ENCODE data around the gene DIP2C. TPM values are rescaled to one million over a fixed set of nuclear protein-coding genes. Genes with fewer than 3 reads are reported as not detected.
A peak's percentile ranks its signal among the peaks of the same experiment; 100 is the strongest.

DIP2C gene
- total RNA-seq, 2 donors from 2014 or later, result 13.0 to 13.7 TPM

GRCh38 chr10:516764-517163, 172.7 kb downstream of the DIP2C start:
- peaks cover 5% of the 10 kb centered on the region for H3K4me1 ChIP-seq (ENCODE audit: control insufficient read depth, insufficient read depth, low read length)
- Mint-ChIP-seq H3K27me3 (ENCODE audit: insufficient read depth) (no peaks in the 10 kb centered on the region), H3K36me3 (ENCODE audit: low read depth) (no peaks in the 10 kb centered on the region), H3K4me3 (no peak overlapping the region), H3K4me1 (peaks cover 9% of the 10 kb centered on the region), H3K27ac (no peak overlapping the region), H3K9me3 (no peaks in the 10 kb centered on the region)
- no peaks in the 10 kb centered on the region for H3K36me3 ChIP-seq (ENCODE audit: control insufficient read depth, insufficient read depth, low read length)
- no peaks in the 10 kb centered on the region for H3K27me3 ChIP-seq (ENCODE audit: control insufficient read depth, insufficient read depth, low read length, poor library complexity, severe bottlenecking)
- H3K27ac ChIP-seq (ENCODE audit: low read depth, low read length), result peak overlapping the region; percentile 72
- no peaks in the 10 kb centered on the region for H3K9me3 ChIP-seq (ENCODE audit: control insufficient read depth, low read length)
- TF ChIP-seq CTCF (conservative IDR thresholded peaks at IDR 0.05), result no peak
- H3K9ac ChIP-seq (ENCODE audit: extremely low read depth, low read length, poor library complexity, severe bottlenecking), result no peak overlapping the region
- DNase-seq, result no peak
- H3K4me3 ChIP-seq (ENCODE audit: low read length), result no peak overlapping the region
- 85 to 90% methylated on average over 5 to 9 of the region's 10 CpGs for WGBS, 2 experiments (ENCODE audit: insufficient coverage in 1 of 2, insufficient read length in 1 of 2)

GRCh38 chr10:515674-516073, 173.8 kb downstream of the DIP2C start:
- no peak for TF ChIP-seq CTCF (conservative IDR thresholded peaks at IDR 0.05)
- peaks cover 4% of the 10 kb centered on the region for H3K27me3 Mint-ChIP-seq (ENCODE audit: insufficient read depth)
- H3K4me1 Mint-ChIP-seq, result peaks cover 19% of the 10 kb centered on the region
- DNase-seq, result no peak
- no peak overlapping the region for H3K27ac Mint-ChIP-seq
- Histone ChIP-seq H3K27me3 (ENCODE audit: control insufficient read depth, insufficient read depth, low read length, poor library complexity, severe bottlenecking) (peaks cover under 1% of the 10 kb centered on the region), H3K9ac (ENCODE audit: extremely low read depth, low read length, poor library complexity, severe bottlenecking) (no peak overlapping the region), H3K27ac (ENCODE audit: low read depth, low read length) (no peak overlapping the region), H3K9me3 (ENCODE audit: control insufficient read depth, low read length) (no peaks in the 10 kb centered on the region), H3K4me3 (ENCODE audit: low read length) (no peak overlapping the region), H3K36me3 (ENCODE audit: control insufficient read depth, insufficient read depth, low read length) (no peaks in the 10 kb centered on the region), H3K4me1 (ENCODE audit: control insufficient read depth, insufficient read depth, low read length) (peaks cover 12% of the 10 kb centered on the region)
- 64 to 65% methylated on average over 4 to 8 of the region's 8 CpGs for WGBS, 2 experiments (ENCODE audit: insufficient coverage in 1 of 2, insufficient read length in 1 of 2)
- no peaks in the 10 kb centered on the region for H3K9me3 Mint-ChIP-seq
- no peaks in the 10 kb centered on the region for H3K36me3 Mint-ChIP-seq (ENCODE audit: low read depth)
- H3K4me3 Mint-ChIP-seq, result no peak overlapping the region

DNA sequence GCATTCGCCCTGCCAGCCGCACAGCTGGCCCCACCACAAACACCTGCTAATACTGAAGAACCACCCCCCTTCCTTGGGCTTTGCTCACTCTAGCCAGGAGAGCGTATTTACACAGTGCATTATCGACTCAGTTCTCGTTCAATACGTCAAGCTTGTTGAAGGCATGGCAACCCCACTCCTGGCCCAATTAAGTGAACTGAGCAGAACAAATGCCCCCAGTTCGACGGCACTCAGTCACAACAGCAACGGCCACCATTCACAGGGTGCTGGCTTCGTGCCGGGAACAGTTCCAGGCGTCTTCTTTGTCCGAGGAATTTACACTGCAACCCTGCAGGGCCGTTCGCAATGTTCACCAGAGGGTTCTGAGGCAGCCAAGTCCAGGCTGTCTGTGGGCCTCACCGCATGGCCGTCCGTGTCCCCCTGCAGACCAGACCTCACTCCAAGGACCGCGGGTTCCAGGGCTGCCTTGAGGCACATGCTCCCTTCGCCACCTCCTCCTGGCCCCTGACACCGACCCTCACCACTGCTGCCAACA, 175.3 kb downstream of the DIP2C start:
- no peaks in the 10 kb centered on the region for H3K9me3 Mint-ChIP-seq
- H3K4me3 ChIP-seq (ENCODE audit: low read length), result no peak overlapping the region
- no peaks in the 10 kb centered on the region for H3K36me3 ChIP-seq (ENCODE audit: control insufficient read depth, insufficient read depth, low read length)
- H3K36me3 Mint-ChIP-seq (ENCODE audit: low read depth), result no peaks in the 10 kb centered on the region
- no peak overlapping the region for H3K27ac Mint-ChIP-seq
- H3K9me3 ChIP-seq (ENCODE audit: control insufficient read depth, low read length), result no peaks in the 10 kb centered on the region
- 92 to 93% methylated on average over 18 to 22 of the region's 22 CpGs for WGBS, 2 experiments (ENCODE audit: insufficient coverage in 1 of 2, insufficient read length in 1 of 2)
- H3K9ac ChIP-seq (ENCODE audit: extremely low read depth, low read length, poor library complexity, severe bottlenecking), result no peak overlapping the region
- TF ChIP-seq CTCF (conservative IDR thresholded peaks at IDR 0.05), result no peak
- H3K27ac ChIP-seq (ENCODE audit: low read depth, low read length), result no peak overlapping the region
- DNase-seq, result no peak
- H3K4me1 Mint-ChIP-seq, result peaks cover 22% of the 10 kb centered on the region
- peaks cover 15% of the 10 kb centered on the region for H3K27me3 ChIP-seq (ENCODE audit: control insufficient read depth, insufficient read depth, low read length, poor library complexity, severe bottlenecking)
- H3K4me1 ChIP-seq (ENCODE audit: control insufficient read depth, insufficient read depth, low read length), result peaks cover 14% of the 10 kb centered on the region
- no peak overlapping the region for H3K4me3 Mint-ChIP-seq
- peaks cover 18% of the 10 kb centered on the region for H3K27me3 Mint-ChIP-seq (ENCODE audit: insufficient read depth)
